Measurements from ENCODE around the gene CUZD1.

GRCh38 chr10:122845783-122846332, at the start of gene CUZD1:
- TF ChIP-seq, protein P1, sequence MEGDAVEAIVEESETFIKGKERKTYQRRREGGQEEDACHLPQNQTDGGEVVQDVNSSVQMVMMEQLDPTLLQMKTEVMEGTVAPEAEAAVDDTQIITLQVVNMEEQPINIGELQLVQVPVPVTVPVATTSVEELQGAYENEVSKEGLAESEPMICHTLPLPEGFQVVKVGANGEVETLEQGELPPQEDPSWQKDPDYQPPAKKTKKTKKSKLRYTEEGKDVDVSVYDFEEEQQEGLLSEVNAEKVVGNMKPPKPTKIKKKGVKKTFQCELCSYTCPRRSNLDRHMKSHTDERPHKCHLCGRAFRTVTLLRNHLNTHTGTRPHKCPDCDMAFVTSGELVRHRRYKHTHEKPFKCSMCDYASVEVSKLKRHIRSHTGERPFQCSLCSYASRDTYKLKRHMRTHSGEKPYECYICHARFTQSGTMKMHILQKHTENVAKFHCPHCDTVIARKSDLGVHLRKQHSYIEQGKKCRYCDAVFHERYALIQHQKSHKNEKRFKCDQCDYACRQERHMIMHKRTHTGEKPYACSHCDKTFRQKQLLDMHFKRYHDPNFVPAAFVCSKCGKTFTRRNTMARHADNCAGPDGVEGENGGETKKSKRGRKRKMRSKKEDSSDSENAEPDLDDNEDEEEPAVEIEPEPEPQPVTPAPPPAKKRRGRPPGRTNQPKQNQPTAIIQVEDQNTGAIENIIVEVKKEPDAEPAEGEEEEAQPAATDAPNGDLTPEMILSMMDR (IDR thresholded peaks at IDR 0.05; ENCODE audit: borderline replicate concordance, extremely low read depth, low read length, poor library complexity, severe bottlenecking), result no peak
- no peak for TF ChIP-seq EZH2 (IDR thresholded peaks at IDR 0.05; ENCODE audit: borderline replicate concordance, low read depth, low read length, severe bottlenecking)
